Vagina (tissue), 2 donors: ENCODE measurements around the gene KIF5B.

Experiments used
- POLR2A ChIP-seq, 2 donors: fragments of 450-650 bp; IDR thresholded peaks; one replicate each; pipeline ENCODE4 v1.6.1; 2017; ENCODE audit warnings: antibody characterized with exemption in 2 of 2, mild to moderate bottlenecking in 2 of 2, moderate library complexity in 2 of 2
- POLR2AphosphoS5 ChIP-seq, 2 donors: sonication (generic); formaldehyde crosslinking; IDR thresholded peaks; one replicate each; pipeline ENCODE4 v1.9.0; 2017; ENCODE audit warnings: antibody characterized with exemption in 2 of 2, mild to moderate bottlenecking in 2 of 2, low read depth in 1 of 2; ENCODE audit not compliant: insufficient read depth in 1 of 2
- TF ChIP-seq, protein P1 (sequence below), 3 experiments: fragments of 450-650 bp in 2 of 3; fragments of 200-600 bp in 1 of 3; sonication (generic) in 1 of 3; IDR thresholded peaks; one replicate each; pipeline ENCODE4 v1.5.1; 2017 to 2019; ENCODE audit warnings: antibody characterized with exemption in 3 of 3, mild to moderate bottlenecking in 2 of 3, moderate library complexity in 2 of 3

DNA sequence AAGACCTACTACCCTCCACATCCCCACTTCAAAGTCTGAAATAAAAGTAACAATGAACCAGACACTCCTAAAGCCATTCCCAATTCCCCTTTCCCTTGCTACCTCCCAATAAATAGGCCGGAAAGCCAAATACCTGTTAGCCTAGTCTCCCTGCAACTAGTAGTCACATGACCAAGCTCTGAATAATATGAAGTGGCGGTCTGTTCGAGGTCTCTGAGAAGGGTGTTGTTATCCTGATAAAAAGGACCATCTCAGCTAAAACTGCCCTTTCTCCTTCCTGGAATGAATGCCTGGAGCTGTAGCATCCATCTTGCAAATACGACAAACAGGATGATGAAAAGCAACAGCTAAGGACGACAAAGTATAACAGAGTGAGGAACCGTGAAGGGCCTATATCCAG, 6.0 kb downstream of the KIF5B start:
- TF ChIP-seq, protein P1, sequence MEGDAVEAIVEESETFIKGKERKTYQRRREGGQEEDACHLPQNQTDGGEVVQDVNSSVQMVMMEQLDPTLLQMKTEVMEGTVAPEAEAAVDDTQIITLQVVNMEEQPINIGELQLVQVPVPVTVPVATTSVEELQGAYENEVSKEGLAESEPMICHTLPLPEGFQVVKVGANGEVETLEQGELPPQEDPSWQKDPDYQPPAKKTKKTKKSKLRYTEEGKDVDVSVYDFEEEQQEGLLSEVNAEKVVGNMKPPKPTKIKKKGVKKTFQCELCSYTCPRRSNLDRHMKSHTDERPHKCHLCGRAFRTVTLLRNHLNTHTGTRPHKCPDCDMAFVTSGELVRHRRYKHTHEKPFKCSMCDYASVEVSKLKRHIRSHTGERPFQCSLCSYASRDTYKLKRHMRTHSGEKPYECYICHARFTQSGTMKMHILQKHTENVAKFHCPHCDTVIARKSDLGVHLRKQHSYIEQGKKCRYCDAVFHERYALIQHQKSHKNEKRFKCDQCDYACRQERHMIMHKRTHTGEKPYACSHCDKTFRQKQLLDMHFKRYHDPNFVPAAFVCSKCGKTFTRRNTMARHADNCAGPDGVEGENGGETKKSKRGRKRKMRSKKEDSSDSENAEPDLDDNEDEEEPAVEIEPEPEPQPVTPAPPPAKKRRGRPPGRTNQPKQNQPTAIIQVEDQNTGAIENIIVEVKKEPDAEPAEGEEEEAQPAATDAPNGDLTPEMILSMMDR (IDR thresholded peaks at IDR 0.05): no peak
- TF ChIP-seq POLR2A (IDR thresholded peaks at IDR 0.05): no peak
- TF ChIP-seq POLR2AphosphoS5 (IDR thresholded peaks at IDR 0.05; ENCODE audit: insufficient read depth in 1 of 2, low read depth in 1 of 2): no peak
